ENCODE measurements around the gene PPP1R12B. TPM values are rescaled to one million over a fixed set of nuclear protein-coding genes. Genes with fewer than 3 reads are reported as not detected.

PPP1R12B gene
- polyA plus RNA-seq, 1 experiment: 38.6 TPM

GRCh38 chr1:202596638-202597037 lies 248.1 kb downstream of the PPP1R12B start:
- Histone ChIP-seq H3K4me3 (ENCODE audit: low read depth, low read length) (no peak overlapping the region), H3K27me3 (ENCODE audit: control insufficient read depth, insufficient read depth, low read length) (no peaks in the 10 kb centered on the region), H3K9me3 (ENCODE audit: control insufficient read depth, insufficient read depth, low read length) (peaks cover 3% of the 10 kb centered on the region; the same call in 1 of the 2 replicates), H3K27ac (ENCODE audit: low read depth, low read length) (no peak overlapping the region)
- TF ChIP-seq, protein P1, sequence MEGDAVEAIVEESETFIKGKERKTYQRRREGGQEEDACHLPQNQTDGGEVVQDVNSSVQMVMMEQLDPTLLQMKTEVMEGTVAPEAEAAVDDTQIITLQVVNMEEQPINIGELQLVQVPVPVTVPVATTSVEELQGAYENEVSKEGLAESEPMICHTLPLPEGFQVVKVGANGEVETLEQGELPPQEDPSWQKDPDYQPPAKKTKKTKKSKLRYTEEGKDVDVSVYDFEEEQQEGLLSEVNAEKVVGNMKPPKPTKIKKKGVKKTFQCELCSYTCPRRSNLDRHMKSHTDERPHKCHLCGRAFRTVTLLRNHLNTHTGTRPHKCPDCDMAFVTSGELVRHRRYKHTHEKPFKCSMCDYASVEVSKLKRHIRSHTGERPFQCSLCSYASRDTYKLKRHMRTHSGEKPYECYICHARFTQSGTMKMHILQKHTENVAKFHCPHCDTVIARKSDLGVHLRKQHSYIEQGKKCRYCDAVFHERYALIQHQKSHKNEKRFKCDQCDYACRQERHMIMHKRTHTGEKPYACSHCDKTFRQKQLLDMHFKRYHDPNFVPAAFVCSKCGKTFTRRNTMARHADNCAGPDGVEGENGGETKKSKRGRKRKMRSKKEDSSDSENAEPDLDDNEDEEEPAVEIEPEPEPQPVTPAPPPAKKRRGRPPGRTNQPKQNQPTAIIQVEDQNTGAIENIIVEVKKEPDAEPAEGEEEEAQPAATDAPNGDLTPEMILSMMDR (IDR thresholded peaks at IDR 0.05; ENCODE audit: low read depth, low read length): no peak
- POLR2A ChIA-PET: no interaction called here
- DNase-seq (ENCODE audit: low read depth, low spot score): no peak
- CTCF ChIA-PET: interaction anchor here (1.5 kb wide), 1 partner anchor 25 kb away, joined by 3 read pairs; no protein-coding TSS in a partner anchor

DNA sequence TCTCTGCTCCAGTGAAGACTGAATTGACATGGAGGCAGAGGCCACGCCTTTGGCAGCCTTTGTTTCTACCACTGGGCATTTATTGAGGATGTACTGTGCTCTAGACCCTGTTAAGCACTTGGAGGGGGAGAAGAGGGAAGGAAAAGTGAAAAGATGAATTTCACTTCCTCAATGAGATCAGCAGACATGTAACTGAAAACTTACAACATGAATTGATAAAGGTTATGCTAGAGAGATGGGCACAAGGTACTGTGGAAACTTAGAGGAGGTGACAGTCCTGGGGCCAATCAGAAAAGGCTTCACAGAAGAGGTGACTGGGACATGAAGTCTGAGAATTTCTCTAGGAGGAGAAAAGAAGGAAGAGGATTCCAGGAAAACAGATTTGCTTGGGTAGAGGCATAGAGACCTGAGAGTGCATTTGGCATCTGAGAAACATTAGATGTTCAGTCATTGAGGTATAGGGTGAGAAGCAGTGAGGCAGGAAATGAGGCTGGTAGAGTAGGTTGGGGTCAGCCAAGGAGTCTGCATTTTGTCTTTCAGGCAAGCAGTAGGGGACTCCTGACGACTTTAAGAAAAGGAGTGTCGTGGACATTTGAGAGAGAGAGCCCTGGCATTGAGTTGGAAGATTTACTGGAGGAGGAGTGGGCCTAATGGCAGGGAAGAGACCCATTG lies 248.7 kb downstream of the PPP1R12B start:
- ChIA-PET POLR2A (no interaction called here), CTCF (no interaction called here)
- no peak overlapping the region for H3K27ac ChIP-seq (ENCODE audit: low read depth, low read length)
- H3K9me3 ChIP-seq (ENCODE audit: control insufficient read depth, insufficient read depth, low read length): peaks cover 3% of the 10 kb centered on the region; the same call in 1 of the 2 replicates
- TF ChIP-seq, protein P1 (IDR thresholded peaks at IDR 0.05; ENCODE audit: low read depth, low read length): no peak
- DNase-seq (ENCODE audit: low read depth, low spot score): no peak
- no peak overlapping the region for H3K4me3 ChIP-seq (ENCODE audit: low read depth, low read length)
- H3K27me3 ChIP-seq (ENCODE audit: control insufficient read depth, insufficient read depth, low read length): no peaks in the 10 kb centered on the region

GRCh38 chr1:202599669-202600431 lies 251.4 kb downstream of the PPP1R12B start:
- ChIA-PET CTCF (interaction anchor here (0.6 to 5.7 kb wide), 34 partner anchors 8 to 286 kb away, joined by 3 to 38 read pairs (median 4); no protein-coding TSS in a partner anchor), POLR2A (interaction anchor here (0.7 to 0.8 kb wide), 2 partner anchors 23 to 94 kb away, joined by 3 read pairs; no protein-coding TSS in a partner anchor)
- peak; percentile 71 for DNase-seq (ENCODE audit: low read depth, low spot score)
- H3K27ac ChIP-seq (ENCODE audit: low read depth, low read length): peak overlapping the region; percentile 11
- TF ChIP-seq, protein P1 (IDR thresholded peaks at IDR 0.05; ENCODE audit: low read depth, low read length): peak; percentile 90
- H3K9me3 ChIP-seq (ENCODE audit: control insufficient read depth, insufficient read depth, low read length): peaks cover 3% of the 10 kb centered on the region; the same call in 1 of the 2 replicates
- H3K4me3 ChIP-seq (ENCODE audit: low read depth, low read length): no peak overlapping the region
- no peaks in the 10 kb centered on the region for H3K27me3 ChIP-seq (ENCODE audit: control insufficient read depth, insufficient read depth, low read length)

GRCh38 chr1:202600432-202601041 lies 252.0 kb downstream of the PPP1R12B start:
- H3K4me3 ChIP-seq (ENCODE audit: low read depth, low read length): no peak overlapping the region
- H3K27ac ChIP-seq (ENCODE audit: low read depth, low read length): no peak overlapping the region
- ChIA-PET CTCF (interaction anchor here (0.6 to 5.7 kb wide), 35 partner anchors 8 to 287 kb away, joined by 3 to 38 read pairs (median 4); no protein-coding TSS in a partner anchor), POLR2A (interaction anchor here (0.7 to 0.8 kb wide), 2 partner anchors 24 to 95 kb away, joined by 3 read pairs; no protein-coding TSS in a partner anchor)
- TF ChIP-seq, protein P1 (IDR thresholded peaks at IDR 0.05; ENCODE audit: low read depth, low read length): no peak
- H3K9me3 ChIP-seq (ENCODE audit: control insufficient read depth, insufficient read depth, low read length): peaks cover 3% of the 10 kb centered on the region; the same call in 1 of the 2 replicates
- no peak for DNase-seq (ENCODE audit: low read depth, low spot score)
- H3K27me3 ChIP-seq (ENCODE audit: control insufficient read depth, insufficient read depth, low read length): no peaks in the 10 kb centered on the region

Measured in AG04450 (cell line).